Gastroesophageal sphincter (tissue), 4 donors: Measurements from ENCODE around the gene SERPINI1. TPM values are rescaled to one million over a fixed set of nuclear protein-coding genes. Genes with fewer than 3 reads are reported as not detected.

Source experiments
- ATAC-seq: fragments of 150-250 bp; one replicate; pipeline ENCODE4 v1.9.1; 2016; ENCODE audit warnings: mild to moderate bottlenecking, moderate library complexity
- H3K27ac ChIP-seq, 4 donors: fragments of 200-600 bp; sonication (generic) in 3 of 4; 1 replicate in 3 of 4; 2 replicates in 1 of 4; pipeline ENCODE4 v1.5.1; 2016 to 2019
- H3K27me3 ChIP-seq: fragments of 200-600 bp; sonication (generic); one replicate; pipeline ENCODE4 v1.5.1; 2019
- H3K36me3 ChIP-seq, 2 donors: fragments of 200-600 bp; sonication (generic); one replicate each; pipeline ENCODE4 v1.5.1; 2019; ENCODE audit warnings: control low read depth in 1 of 2
- H3K4me1 ChIP-seq, 3 donors: fragments of 200-600 bp; sonication (generic); 1 replicate in 2 of 3; 2 replicates in 1 of 3; pipeline ENCODE4 v1.5.1; 2016 to 2019; ENCODE audit warnings: control low read depth in 2 of 3
- H3K4me3 ChIP-seq, 2 donors: fragments of 200-600 bp; sonication (generic); one replicate each; pipeline ENCODE4 v1.5.1; 2019; ENCODE audit warnings: mild to moderate bottlenecking in 1 of 2, moderate library complexity in 1 of 2
- H3K9me3 ChIP-seq, 3 donors: fragments of 200-600 bp; sonication (generic); one replicate each; pipeline ENCODE4 v1.5.1; 2017 to 2019; ENCODE audit warnings: control low read depth in 2 of 3
- EP300 ChIP-seq: sonication (generic); formaldehyde crosslinking; IDR thresholded peaks from one replicate; pipeline ENCODE4 v1.6.1; 2017; ENCODE audit warnings: antibody characterized with exemption, mild to moderate bottlenecking
- POLR2A ChIP-seq, 2 donors: fragments of 450-650 bp; IDR thresholded peaks; one replicate each; pipeline ENCODE4 v1.6.1; 2017; ENCODE audit warnings: antibody characterized with exemption in 2 of 2, mild to moderate bottlenecking in 2 of 2, moderate library complexity in 1 of 2
- POLR2AphosphoS5 ChIP-seq: sonication (generic); formaldehyde crosslinking; IDR thresholded peaks from one replicate; pipeline ENCODE4 v1.6.1; 2017; ENCODE audit warnings: antibody characterized with exemption
- WGBS, 2 donors: methylation state at CpG; one replicate each; pipeline ENCODE4 v1.1.5; 2018; ENCODE audit warnings: low coverage in 1 of 2; 5-methylcytosine and 5-hydroxymethylcytosine counted together
- total RNA-seq, 4 donors: library from RNA; depleted of rRNA; stranded (reverse); fragments of >200 nt; gene quantifications; one replicate each; pipeline ENCODE4 v1.1.0, GENCODE V29; 2016
- TF ChIP-seq, protein P1 (sequence below), 4 experiments: fragments of 200-600 bp in 2 of 4; fragments of 450-650 bp in 2 of 4; sonication (generic) in 1 of 4; IDR thresholded peaks; one replicate each; pipeline ENCODE4 v1.5.1; 2017 to 2019; ENCODE audit warnings: antibody characterized with exemption in 4 of 4, mild to moderate bottlenecking in 2 of 4, moderate library complexity in 2 of 4

Gene SERPINI1
- total RNA-seq, 4 donors from 2014 or later = 1.6 to 13.1 (median 4.9) TPM

DNA sequence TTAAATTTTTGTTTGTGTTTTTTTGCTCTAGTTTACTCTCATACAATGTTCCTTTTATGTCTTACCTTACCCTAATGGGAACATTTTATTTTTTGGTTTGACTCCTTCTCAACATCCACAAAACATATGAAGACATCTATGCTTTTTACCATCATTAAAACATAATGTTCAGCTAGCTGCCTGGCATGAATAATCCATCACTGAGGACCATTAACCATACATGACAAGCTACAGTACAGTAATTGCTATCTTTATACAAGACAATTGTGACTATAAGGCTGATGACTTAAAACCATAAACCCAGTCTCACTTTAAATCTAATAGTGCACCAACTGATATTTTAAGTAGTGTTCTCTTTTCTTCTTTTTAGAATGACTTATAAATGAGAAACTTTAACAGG, 13.7 kb downstream of the SERPINI1 start:
- TF ChIP-seq EP300 (no peak), POLR2AphosphoS5 (no peak)

DNA sequence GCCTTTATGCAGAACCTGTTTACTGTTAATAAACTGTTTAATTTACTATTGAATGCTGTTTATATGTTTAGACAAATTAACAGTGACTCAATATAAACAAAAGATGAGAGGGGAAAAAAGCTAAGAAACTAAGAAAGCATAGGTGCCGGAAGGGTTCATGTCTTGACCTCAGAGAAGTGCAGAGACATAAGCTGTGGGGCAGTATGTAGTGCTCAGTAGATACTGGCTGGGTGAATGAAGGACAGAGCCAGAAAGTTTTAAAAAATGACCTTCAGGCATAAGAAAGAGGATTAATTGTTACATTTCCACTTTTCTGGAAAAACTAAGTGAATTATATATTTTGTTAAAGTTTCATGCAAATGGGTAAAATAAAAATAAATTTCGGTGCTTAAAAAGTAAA, 14.2 kb downstream of the SERPINI1 start:
- Histone ChIP-seq H3K27ac (no peak overlapping the region), H3K27me3 (no peaks in the 10 kb centered on the region), H3K9me3 (no peaks in the 10 kb centered on the region), H3K4me1 (no peaks in the 10 kb centered on the region), H3K4me3 (no peak overlapping the region), H3K36me3 (no peaks in the 10 kb centered on the region)
- ATAC-seq = no peak
- no peak for TF ChIP-seq POLR2A (IDR thresholded peaks at IDR 0.05)
- TF ChIP-seq, protein P1, sequence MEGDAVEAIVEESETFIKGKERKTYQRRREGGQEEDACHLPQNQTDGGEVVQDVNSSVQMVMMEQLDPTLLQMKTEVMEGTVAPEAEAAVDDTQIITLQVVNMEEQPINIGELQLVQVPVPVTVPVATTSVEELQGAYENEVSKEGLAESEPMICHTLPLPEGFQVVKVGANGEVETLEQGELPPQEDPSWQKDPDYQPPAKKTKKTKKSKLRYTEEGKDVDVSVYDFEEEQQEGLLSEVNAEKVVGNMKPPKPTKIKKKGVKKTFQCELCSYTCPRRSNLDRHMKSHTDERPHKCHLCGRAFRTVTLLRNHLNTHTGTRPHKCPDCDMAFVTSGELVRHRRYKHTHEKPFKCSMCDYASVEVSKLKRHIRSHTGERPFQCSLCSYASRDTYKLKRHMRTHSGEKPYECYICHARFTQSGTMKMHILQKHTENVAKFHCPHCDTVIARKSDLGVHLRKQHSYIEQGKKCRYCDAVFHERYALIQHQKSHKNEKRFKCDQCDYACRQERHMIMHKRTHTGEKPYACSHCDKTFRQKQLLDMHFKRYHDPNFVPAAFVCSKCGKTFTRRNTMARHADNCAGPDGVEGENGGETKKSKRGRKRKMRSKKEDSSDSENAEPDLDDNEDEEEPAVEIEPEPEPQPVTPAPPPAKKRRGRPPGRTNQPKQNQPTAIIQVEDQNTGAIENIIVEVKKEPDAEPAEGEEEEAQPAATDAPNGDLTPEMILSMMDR (IDR thresholded peaks at IDR 0.05) = no peak
- no peak for TF ChIP-seq EP300
- TF ChIP-seq POLR2AphosphoS5 = no peak
- WGBS, 2 donors = 80 to 94% methylated on average over 2 of the region's 2 CpGs

More for the DNA sequence above, 13.7 kb downstream of the SERPINI1 start:
- no peak for ATAC-seq
- no peak overlapping the region for H3K27ac ChIP-seq
- no peaks in the 10 kb centered on the region for H3K36me3 ChIP-seq
- no peak overlapping the region for H3K4me3 ChIP-seq
- H3K27me3 ChIP-seq = no peaks in the 10 kb centered on the region
- no peaks in the 10 kb centered on the region for H3K9me3 ChIP-seq
- no peaks in the 10 kb centered on the region for H3K4me1 ChIP-seq

DNA sequence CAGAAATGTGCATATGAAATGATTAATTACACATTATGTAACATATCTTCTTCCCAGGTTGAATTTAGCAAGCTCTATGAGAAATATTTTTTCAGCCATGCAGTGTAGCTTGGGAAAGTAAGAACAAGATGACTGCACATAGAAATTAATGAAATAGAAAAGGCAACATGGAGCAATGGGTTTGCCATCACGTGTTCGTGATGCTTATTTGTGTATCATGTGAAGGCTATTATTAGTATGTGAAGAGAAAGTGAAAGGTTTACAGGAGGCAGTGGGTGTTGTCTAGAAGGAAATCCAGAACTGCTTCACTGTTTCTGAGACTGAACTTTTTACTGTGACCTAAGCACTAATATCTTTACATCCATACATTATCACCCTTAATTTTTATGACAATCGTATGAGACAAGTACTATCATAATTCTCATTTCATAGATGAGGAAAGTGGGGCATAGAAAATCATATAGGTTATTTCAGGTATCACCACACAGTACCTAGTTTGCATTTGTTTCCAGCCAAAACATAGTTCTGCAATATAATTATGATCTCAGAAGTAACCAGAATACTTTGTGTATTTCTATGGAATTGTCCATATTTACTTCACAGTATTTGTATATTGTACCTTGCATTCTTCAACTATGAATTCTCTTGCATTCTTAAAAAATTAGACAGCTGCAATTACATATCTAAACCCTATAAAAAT, 14.9 kb downstream of the SERPINI1 start:
- no peak overlapping the region for H3K4me3 ChIP-seq
- no peaks in the 10 kb centered on the region for H3K36me3 ChIP-seq
- no peak for ATAC-seq
- WGBS, 2 donors = 68 to 71% methylated on average over 3 of the region's 3 CpGs
- TF ChIP-seq POLR2AphosphoS5 (no peak), POLR2A (IDR thresholded peaks at IDR 0.05) (no peak), EP300 (no peak)
- TF ChIP-seq, protein P1 (IDR thresholded peaks at IDR 0.05) = no peak
- no peaks in the 10 kb centered on the region for H3K4me1 ChIP-seq
- H3K9me3 ChIP-seq = no peaks in the 10 kb centered on the region
- no peaks in the 10 kb centered on the region for H3K27me3 ChIP-seq
- no peak overlapping the region for H3K27ac ChIP-seq

DNA sequence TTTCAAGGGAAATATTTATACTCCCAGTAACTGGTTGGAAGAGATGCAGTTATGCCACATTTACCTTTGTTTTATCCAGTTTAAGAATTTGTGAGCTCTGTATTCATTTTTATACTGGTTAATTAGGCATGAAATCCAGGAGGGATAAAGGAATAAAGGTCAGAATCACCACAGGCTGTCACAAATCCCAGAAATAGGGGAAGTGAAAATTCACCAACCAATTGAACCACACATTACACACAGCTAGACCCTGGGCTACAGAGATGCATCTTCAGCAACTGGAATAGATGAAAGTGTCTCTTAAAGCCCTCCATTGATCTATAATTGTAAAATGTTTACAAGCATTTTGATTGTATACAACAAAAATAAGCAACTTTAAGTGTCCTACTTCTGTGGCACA, 18.5 kb downstream of the SERPINI1 start:
- H3K27ac ChIP-seq = no peak overlapping the region
- ATAC-seq = no peak
- no peaks in the 10 kb centered on the region for H3K4me1 ChIP-seq
- no peaks in the 10 kb centered on the region for H3K27me3 ChIP-seq
- no peak overlapping the region for H3K4me3 ChIP-seq
- H3K9me3 ChIP-seq = no peaks in the 10 kb centered on the region
- no peak for TF ChIP-seq EP300
- H3K36me3 ChIP-seq = no peaks in the 10 kb centered on the region

DNA sequence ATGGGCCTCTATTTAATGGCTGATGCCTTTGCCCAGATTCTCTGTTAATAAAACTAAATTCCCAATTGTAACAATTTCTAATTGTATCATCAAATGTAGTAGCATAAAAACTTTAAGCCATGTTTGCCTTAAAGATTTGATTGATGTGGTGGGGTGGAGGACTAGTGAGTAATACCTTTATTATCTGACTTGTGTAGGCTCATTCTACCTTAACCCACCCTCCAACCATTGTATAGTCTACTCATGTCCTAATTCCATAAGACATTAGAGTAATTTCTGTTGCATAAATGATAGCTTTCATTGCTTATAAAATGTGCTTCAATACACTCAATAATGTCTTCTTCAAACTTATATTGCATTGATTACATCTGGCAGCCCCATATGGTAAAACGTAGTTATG, 25.8 kb downstream of the SERPINI1 start:
- H3K9me3 ChIP-seq = no peaks in the 10 kb centered on the region
- H3K27me3 ChIP-seq = no peaks in the 10 kb centered on the region
- H3K4me3 ChIP-seq = no peak overlapping the region
- no peak for TF ChIP-seq EP300
- TF ChIP-seq POLR2AphosphoS5 = no peak
- TF ChIP-seq, protein P1 (IDR thresholded peaks at IDR 0.05) = no peak
- no peak for TF ChIP-seq POLR2A (IDR thresholded peaks at IDR 0.05)
- H3K4me1 ChIP-seq = no peaks in the 10 kb centered on the region
- ATAC-seq = no peak
- H3K27ac ChIP-seq = no peak overlapping the region
- H3K36me3 ChIP-seq = no peaks in the 10 kb centered on the region
- 50 to 65% methylated on average over 1 of the region's 1 CpG for WGBS, 2 donors

DNA sequence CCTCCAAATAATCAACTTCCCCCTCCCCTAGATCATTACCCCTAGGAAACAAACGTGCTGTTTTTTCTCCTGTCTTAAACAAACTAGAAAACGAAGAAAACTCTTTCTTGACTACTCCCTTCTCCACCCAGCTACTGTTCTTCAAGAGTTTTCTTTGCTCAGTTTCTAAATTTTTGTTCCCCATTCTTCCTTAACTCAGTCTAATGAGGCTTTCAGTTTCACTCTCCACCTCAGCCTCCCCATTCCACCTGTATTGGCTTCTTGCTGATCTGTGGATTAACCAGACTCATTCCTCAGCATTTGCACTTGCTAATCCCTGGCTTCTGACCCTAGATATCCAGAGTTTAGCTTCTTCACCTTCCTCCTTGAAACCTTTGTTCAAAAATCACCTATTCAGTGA, 26.8 kb downstream of the SERPINI1 start:
- TF ChIP-seq, protein P1 (IDR thresholded peaks at IDR 0.05) = no peak
- TF ChIP-seq POLR2A (IDR thresholded peaks at IDR 0.05) = no peak
- TF ChIP-seq POLR2AphosphoS5 = no peak
- no peak for TF ChIP-seq EP300
- Histone ChIP-seq H3K27me3 (no peaks in the 10 kb centered on the region), H3K4me1 (no peaks in the 10 kb centered on the region), H3K36me3 (no peaks in the 10 kb centered on the region), H3K27ac (no peak overlapping the region), H3K4me3 (no peak overlapping the region), H3K9me3 (peaks cover 0 to 3% (median 0%) of the 10 kb centered on the region in 3 donors)
- 35 to 38% methylated on average over 2 of the region's 2 CpGs for WGBS, 2 donors
- ATAC-seq = no peak
